Measurements from ENCODE around the gene WWC2.

The WWC2 gene

DNA sequence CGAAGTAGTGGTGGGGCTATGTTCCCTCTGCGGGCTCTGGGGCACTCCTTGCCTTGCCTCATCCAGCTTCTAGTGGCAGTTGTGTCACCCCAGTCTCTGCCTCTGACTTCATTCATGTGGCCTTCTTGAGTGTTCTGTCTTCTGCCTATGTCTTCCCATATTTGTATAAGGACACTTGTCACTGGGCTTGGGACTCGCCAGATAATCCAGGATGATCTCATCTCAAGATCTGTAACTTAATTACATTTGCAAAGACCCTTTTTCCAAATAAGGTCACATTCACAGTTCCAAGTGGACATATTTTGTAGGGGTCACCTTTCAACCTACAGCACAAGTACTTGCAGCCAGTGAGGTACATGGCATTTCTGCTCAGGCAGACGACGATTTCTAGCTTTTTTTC is 253.5 kb downstream of the WWC2 start:
- no peak for DNase-seq (ENCODE audit: low read depth, low spot score)

DNA sequence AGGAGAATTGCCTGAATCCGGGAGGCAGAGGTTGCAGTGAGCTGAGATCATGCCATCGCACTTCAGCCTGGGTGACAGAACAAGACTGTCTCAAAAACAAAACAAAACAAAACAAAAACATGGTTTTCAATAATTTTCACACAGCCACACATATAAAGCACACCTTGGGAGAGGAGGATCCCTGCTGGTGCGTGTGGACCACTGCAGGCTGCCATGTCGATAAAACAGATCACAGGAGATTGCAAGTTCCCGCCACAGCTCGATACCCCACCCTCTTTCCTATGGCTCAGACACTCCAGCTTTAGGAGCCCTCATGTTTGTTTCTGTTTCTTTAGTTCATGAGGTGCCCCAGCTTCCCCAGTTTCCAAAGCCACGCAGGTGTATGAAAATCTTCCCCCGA is 254.5 kb downstream of the WWC2 start:
- DNase-seq (ENCODE audit: low read depth, low spot score), result no peak

DNA sequence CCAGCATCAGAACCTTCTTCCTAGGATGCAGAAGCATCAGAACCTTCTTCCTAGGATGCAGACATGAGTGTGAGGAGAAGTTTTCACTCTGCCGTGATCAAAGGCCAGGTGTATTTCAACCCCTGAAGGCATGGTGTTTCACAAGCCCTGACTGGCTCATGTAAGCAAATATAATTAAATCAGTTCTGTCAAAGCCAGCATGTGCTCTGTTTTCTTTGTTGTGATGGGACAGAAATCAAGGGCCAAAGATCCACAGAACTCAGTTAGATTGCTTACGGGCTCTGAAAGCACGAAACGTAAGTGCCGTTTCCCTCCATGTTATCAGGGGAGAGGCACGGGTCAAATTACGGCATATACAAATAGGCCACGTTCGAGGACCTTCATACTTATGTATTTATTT is 255.2 kb downstream of the WWC2 start:
- DNase-seq (ENCODE audit: low read depth, low spot score), result no peak

DNA sequence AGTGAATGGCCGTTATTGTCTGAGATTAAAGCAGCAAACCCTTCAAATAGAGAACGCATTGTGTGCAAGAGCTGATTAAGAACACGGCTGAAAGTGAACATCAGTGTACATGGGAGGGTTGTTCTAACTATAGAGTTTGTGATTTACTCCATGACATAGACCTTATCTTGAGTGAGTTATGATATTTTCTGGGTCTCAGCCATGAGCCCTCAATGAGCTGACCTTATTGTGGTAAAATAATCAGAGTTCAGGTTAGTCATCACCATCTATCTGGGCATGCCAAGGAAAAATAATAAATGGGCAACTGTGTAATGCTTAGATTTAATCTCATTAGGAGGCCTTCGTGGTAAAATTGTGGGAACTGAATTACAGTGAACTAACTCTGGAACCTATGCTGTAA is 256.3 kb downstream of the WWC2 start:
- DNase-seq (ENCODE audit: low read depth, low spot score), result no peak

DNA sequence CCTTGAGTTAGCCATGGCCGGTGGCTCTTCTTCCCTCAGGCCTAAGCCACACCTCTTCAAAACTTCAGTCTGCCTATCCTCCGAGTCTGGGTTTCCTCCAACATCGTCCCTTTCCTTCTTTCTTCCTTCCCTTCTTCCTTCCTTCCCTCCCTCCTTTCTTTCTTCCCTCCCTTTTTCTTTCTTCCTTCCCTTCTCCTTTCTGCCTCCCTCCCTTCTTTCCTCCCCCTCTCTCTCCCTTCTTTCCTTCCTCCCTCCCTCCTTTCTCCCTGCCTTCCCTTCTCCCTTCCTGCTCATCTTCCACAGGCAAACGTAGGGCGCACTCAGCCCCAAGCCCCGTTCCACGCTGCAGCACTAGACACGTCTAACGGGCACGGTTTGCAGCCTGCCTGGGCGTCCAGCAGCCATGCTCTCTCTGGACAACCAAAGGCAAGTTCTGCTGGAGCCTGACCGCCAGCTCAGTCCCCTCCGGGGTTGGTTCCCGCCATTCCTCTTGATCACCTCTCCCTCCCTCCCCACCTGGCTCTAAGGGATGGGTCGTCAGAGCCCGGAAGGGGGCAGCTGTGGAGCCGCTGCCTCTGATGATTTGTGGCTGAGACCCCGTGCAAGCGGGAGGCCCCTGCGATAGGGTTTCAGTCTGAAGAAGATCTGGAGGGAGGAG is 257.2 kb downstream of the WWC2 start:
- DNase-seq (ENCODE audit: low read depth, low spot score), result no peak

DNA sequence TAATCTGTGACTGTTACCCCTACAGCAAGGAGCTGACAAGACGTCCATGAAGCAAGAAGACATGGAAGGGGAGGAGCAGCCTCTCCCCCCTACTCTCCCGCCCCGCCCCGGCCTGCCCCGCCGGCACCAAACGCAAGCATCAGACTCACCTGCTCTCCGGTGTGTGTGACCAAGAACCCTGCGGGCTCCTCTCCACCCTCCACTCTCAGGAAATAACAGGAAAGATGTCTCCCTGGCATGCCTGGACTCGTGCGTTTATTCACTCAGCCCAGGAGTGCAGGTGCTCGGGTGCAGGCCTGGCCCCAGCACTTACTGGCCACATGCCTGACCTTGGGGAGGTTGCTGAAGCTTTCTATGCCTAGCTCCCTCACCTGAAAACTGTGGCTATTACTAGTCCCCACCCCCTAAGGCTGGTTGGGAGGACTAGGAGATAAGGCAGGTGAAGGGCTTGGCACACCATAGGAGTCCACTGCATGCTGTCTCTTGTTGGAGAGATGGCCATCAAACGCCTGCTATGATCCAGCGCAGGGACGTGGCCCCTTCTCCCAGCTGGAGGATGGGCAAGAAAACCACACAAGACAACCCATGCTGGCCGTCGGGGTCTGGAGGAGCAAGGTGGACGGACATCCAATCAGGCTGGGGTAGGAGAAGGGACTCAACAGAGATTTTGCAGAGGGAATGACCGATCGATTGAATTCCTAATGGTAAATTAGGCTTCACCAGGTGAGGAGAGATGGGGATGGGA is 258.0 kb downstream of the WWC2 start:
- DNase-seq (ENCODE audit: low read depth, low spot score), result no peak

DNA sequence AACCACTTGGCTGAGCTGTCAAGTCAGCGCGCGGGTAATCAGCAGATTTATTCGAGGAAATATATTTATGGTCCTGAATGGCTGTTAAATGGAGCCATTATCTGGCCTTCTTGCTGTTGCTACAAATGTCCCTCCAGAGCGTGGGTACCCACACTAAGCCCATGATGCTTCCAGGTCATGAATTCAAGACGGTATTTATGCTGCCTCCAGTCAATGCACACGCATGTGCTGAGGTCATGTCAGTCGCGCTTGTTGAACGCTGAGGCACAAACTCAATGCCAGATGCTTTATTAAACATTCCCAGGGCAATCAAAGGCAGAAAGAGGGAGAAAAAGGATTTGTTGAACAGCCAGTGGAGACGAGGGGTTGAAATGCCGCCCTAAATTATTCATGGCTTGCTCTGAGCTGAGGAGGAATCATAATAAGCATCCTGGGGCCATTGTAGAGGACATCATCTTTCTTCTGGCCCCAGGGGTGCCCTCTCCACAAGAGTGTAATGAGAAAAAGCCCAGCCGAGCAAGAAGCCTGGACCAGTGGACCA is 259.2 kb downstream of the WWC2 start:
- no peak for DNase-seq (ENCODE audit: low read depth, low spot score)

DNA sequence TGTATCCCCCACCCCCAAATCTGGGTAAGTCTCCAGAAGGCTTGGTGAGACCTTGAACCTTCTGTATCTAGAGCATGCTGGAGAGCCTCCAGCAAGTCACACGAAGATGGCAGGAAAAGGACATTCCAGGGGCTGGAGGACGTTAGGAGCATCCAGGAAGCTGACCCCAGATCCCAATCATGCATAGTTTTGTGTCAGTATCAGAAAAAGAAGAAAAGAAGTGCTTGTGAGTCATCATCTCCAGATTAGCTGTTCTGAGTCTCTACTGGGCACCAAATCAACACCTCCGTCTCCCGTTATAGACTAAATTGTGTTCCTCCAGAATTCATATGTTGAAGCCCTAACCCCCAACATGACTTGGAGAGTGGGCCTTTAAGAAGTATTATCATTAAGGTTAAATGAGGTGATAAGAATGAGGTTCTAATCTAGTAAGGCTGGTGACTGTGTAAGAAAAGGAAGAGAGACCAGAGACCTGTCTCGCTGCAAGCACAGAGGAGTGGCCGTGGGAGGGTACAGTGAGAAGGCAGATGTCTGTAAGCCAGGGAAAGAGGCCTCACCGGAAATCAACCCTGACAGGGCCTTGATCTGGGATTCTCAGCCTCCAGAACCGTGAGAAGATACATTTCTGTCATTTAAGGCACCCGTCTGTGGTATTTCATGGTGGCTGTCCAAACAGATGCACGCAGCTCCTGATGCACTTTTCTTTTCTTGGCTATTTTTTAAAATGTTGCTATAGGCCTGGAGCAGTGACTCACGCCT is 261.3 kb downstream of the WWC2 start:
- DNase-seq (ENCODE audit: low read depth, low spot score), result no peak

DNA sequence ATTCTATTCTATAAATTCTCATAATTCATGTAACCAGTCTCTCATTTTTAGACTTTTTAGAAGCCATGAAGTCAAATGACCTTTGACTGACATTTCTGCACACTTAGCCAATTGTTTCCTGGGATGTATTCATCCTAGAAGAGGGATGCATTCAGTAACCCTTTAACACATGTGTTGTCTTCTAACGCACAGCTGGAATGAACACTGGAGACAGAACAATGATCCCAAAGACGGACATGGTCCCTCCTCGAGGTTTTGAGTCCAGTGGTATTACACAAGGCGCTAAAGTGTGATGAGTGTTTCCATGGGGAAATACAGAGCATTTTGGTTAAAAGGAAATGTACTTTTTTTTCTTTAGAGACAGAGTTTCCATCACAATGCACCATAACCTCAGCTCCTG is 263.0 kb downstream of the WWC2 start:
- no peak for DNase-seq (ENCODE audit: low read depth, low spot score)

DNA sequence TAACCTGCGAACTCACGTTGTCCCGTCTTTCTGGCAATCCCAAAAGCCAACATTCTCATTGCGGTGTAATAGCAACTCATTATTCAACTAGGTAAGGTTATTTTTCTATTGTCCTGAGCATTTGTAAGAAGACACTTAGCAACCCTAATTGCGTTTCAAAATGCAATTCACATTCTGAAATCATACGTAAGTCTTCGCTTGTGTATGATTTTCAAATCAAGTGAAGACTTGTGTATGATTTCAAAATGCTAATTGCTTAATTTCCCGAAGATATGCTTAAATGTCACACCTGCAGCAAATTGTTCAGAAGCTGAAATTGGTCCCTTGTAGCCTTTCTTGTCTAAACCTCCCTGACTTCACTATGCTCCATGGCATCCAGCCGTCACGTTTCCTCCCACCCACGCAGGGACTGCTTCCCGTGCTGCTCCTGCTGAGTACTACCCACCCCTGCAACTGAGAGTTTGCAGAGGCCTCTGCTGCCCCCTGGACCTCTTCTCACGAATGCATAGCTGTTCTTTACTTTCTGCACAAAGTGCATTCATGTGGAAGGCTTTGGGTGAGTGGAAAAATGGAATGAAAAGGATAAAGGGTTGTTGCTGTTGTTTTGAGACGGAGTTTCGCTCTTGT is 264.0 kb downstream of the WWC2 start:
- DNase-seq (ENCODE audit: low read depth, low spot score), result no peak

DNA sequence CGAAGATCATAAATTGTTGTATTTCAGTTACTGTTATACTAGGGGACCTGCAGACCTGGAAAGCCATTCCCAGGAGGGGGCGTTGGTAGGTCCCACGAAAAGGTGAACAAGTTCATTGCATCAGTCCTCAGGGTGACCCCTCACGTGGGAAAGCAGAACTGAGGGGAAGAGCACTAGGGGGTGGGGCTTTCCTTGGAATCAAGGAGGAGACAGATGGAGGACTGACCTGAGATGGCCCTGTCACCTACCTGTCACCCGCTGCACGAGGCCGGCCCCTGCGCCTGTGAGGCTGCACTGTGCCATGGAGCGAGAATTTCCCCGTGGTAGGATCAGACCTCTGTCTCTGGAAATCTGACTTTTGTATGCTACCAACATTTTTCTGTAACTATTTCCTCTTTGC is 265.0 kb downstream of the WWC2 start:
- no peak for DNase-seq (ENCODE audit: low read depth, low spot score)

DNA sequence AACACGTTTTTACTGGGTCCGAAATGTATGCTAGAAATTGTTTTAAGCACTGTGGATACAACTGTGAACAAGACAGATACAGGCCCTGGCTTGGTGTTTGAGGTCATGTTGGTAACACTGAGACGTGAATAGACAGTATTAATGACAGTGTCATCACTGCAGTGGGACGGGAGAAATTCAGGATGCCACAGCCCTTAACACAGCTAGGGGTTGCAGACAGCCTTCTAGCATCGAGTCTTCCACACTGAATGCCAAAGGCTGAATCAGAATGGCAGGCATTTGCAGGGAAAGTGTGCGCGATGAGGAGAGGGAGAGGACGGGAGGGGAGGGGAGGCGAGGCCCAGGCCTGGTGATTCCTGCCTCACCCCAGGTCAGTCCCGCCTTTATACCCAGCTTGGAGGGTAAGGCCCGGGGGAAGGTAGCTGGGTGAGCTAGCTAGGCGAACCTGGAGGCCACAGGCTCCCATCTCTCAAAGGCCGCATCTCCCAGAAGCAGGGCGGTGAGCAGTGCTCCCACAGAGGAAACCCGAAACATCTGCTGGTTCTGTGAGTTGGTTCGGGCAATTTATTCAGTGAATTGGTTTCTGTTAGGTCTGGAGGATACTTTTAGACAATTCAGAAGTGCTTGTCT is 267.3 kb downstream of the WWC2 start:
- no peak for DNase-seq (ENCODE audit: low read depth, low spot score)

DNA sequence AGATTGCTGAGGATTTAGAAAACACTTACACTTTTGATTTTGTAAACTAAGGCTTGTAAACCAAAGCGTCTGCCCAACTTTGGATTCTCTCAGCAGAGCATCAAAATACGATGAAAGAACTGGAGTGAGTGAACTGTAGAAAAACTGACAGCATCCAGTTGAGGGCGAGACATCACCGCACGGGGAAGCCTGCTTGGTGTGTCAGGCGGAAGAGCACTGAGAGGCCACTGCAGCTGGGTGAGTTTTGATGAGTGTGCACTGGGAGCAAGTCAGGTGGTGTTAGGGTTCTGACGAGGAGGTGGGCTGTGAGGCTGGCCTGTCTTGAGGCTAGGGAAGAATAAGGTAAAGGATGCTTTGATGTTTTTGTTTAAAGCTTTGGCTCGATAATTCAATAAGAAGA is 270.0 kb downstream of the WWC2 start:
- no peak for DNase-seq (ENCODE audit: low read depth, low spot score)
